ENCODE data around the gene FAAP24.

GRCh38 chr19:33005440-33005839 lies 33.4 kb downstream of the FAAP24 start:
- TF ChIP-seq ZNF214 (tag by site-specific recombination; IDR thresholded peaks at IDR 0.05; ENCODE audit: borderline replicate concordance) (no peak), ZSCAN30 (tag by site-specific recombination; IDR thresholded peaks at IDR 0.05) (no peak), REST (tag by site-specific recombination; IDR thresholded peaks at IDR 0.05) (no peak), ZNF16 (tag by site-specific recombination; IDR thresholded peaks at IDR 0.05; ENCODE audit: low read depth) (no peak), ZNF623 (tag by site-specific recombination; IDR thresholded peaks at IDR 0.05) (no peak), CTCF (tag by site-specific recombination; IDR thresholded peaks at IDR 0.05) (no peak), ZNF121 (tag by site-specific recombination; IDR thresholded peaks at IDR 0.05) (no peak)
- TF ChIP-seq, protein P1, sequence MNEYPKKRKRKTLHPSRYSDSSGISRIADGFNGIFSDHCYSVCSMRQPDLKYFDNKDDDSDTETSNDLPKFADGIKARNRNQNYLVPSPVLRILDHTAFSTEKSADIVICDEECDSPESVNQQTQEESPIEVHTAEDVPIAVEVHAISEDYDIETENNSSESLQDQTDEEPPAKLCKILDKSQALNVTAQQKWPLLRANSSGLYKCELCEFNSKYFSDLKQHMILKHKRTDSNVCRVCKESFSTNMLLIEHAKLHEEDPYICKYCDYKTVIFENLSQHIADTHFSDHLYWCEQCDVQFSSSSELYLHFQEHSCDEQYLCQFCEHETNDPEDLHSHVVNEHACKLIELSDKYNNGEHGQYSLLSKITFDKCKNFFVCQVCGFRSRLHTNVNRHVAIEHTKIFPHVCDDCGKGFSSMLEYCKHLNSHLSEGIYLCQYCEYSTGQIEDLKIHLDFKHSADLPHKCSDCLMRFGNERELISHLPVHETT (tag by site-specific recombination; IDR thresholded peaks at IDR 0.05), result no peak

All from HEK293 (cell line).